B cell (primary cell): ENCODE data around the gene HPS1. TPM values are rescaled to one million over a fixed set of nuclear protein-coding genes. Genes with fewer than 3 reads are reported as not detected.

Experiments used
- ATAC-seq: fragments of 200-7000 bp; cut with Tn5 transposase; one replicate; pipeline ENCODE4 v1.10.0; 2021; ENCODE audit warnings: low read depth, mild to moderate bottlenecking, moderate number of reproducible peaks, moderate library complexity
- CTCF ChIA-PET: fragments of 350-600 bp; sonication (Branson Sonifier 250); formaldehyde crosslinking; loops from one replicate; lab custom pipeline; 2021; ENCODE audit warnings: antibody characterized with exemption, inconsistent platforms; lab: Charles Lee
- POLR2A ChIA-PET: fragments of 350-600 bp; sonication (Branson Sonifier 250); formaldehyde crosslinking; loops from one replicate; lab custom pipeline; 2021; ENCODE audit warnings: antibody characterized with exemption; lab: Charles Lee
- DNase-seq: peaks from one replicate; pipeline ENCODE4 v3.0.0; 2013
- H2AFZ ChIP-seq: 2 replicates; pipeline ENCODE4 v1.6.1; 2012; ENCODE audit warnings: mild to moderate bottlenecking, low read depth, low read length; ENCODE audit not compliant: insufficient read depth, poor library complexity, severe bottlenecking
- H3K27ac ChIP-seq, 2 donors: 1 replicate in 1 of 2; 2 replicates in 1 of 2; pipeline ENCODE4 v1.5.1; 2012 to 2013; ENCODE audit warnings: low read length in 2 of 2, mild to moderate bottlenecking in 2 of 2, moderate library complexity in 1 of 2
- H3K27me3 ChIP-seq, 4 experiments: fragments of 200-600 bp in 1 of 4; sonication (generic) in 1 of 4; replicated peaks in 1 of 4; 1 replicate in 2 of 4; 2 replicates in 2 of 4; pipeline versions ENCODE4 v1.6.1 to v1.7.0; 2013 to 2016; ENCODE audit warnings: low read length in 3 of 4, mild to moderate bottlenecking in 2 of 4, mixed read lengths in 1 of 4, moderate library complexity in 1 of 4; ENCODE audit not compliant: insufficient read depth in 4 of 4, control insufficient read depth in 3 of 4; ENCODE audit errors: control extremely low read depth in 1 of 4
- H3K36me3 ChIP-seq, 2 experiments: replicated peaks in 1 of 2; 1 replicate in 1 of 2; 2 replicates in 1 of 2; pipeline versions ENCODE4 v1.6.1 to v1.7.1; 2013; ENCODE audit warnings: low read length in 1 of 2; ENCODE audit not compliant: insufficient read depth in 2 of 2, control insufficient read depth in 1 of 2; ENCODE audit errors: control extremely low read depth in 1 of 2, extremely low read depth in 1 of 2
- H3K4me1 ChIP-seq, 2 donors: fragments of 200-600 bp in 1 of 2; sonication (generic) in 1 of 2; 1 replicate in 1 of 2; 2 replicates in 1 of 2; pipeline versions ENCODE4 v1.5.1 to v1.6.1; 2013 to 2017; ENCODE audit warnings: low read length in 2 of 2; ENCODE audit not compliant: control insufficient read depth in 2 of 2, insufficient read depth in 2 of 2
- H3K4me2 ChIP-seq: replicated peaks from 2 replicates; pipeline ENCODE3; 2012; ENCODE audit warnings: mild to moderate bottlenecking, low read depth, low read length; ENCODE audit not compliant: poor library complexity, severe bottlenecking
- H3K4me3 ChIP-seq, 5 experiments: fragments of 200-600 bp in 1 of 5; sonication (generic) in 1 of 5; 1 replicate in 3 of 5; 2 replicates in 2 of 5; pipeline versions ENCODE4 v1.5.1 to v1.7.0; 2011 to 2016; ENCODE audit warnings: low read length in 4 of 5, mild to moderate bottlenecking in 4 of 5, low read depth in 2 of 5, control low read depth in 1 of 5, moderate library complexity in 1 of 5; ENCODE audit not compliant: insufficient read depth in 1 of 5; ENCODE audit errors: control extremely low read depth in 1 of 5, extremely low read depth in 1 of 5
- H3K79me2 ChIP-seq: fragments of 200-600 bp; sonication (generic); one replicate; pipeline ENCODE4 v1.6.0; 2016; ENCODE audit warnings: low read length; ENCODE audit not compliant: control insufficient read depth, insufficient read depth
- H3K9ac ChIP-seq: fragments of 200-600 bp; sonication (generic); 2 replicates; pipeline ENCODE4 v1.6.1; 2017; ENCODE audit warnings: mild to moderate bottlenecking, low read length, moderate library complexity
- H3K9me3 ChIP-seq, 3 donors: one replicate each; pipeline versions ENCODE4 v1.6.1 to v1.7.1; 2013; ENCODE audit warnings: low read length in 2 of 3; ENCODE audit not compliant: control insufficient read depth in 2 of 3, insufficient read depth in 1 of 3; ENCODE audit errors: control extremely low read depth in 1 of 3
- H4K20me1 ChIP-seq: 2 replicates; pipeline ENCODE4 v1.6.0; 2012; ENCODE audit warnings: mild to moderate bottlenecking, low read length; ENCODE audit not compliant: insufficient read depth, control insufficient read depth, poor library complexity, severe bottlenecking
- H3K27ac Mint-ChIP-seq: one replicate; pipeline ENCODE4 v1.8.0; 2021; ENCODE audit warnings: mixed read lengths
- H3K27me3 Mint-ChIP-seq: one replicate; pipeline ENCODE4 v1.8.0; 2021; ENCODE audit warnings: mixed read lengths
- H3K4me1 Mint-ChIP-seq: one replicate; pipeline ENCODE4 v1.8.0; 2021; ENCODE audit warnings: mixed read lengths
- H3K4me3 Mint-ChIP-seq: one replicate; pipeline ENCODE4 v1.8.0; 2021; ENCODE audit warnings: mixed read lengths
- H3K9me3 Mint-ChIP-seq: one replicate; pipeline ENCODE4 v1.8.0; 2022; ENCODE audit warnings: mixed read lengths; ENCODE audit not compliant: insufficient read depth
- EZH2 ChIP-seq: IDR thresholded peaks from 2 replicates; pipeline ENCODE4 v1.6.1; 2012; ENCODE audit warnings: borderline replicate concordance, low read depth, mild to moderate bottlenecking, moderate library complexity, low read length; ENCODE audit not compliant: insufficient read depth, poor library complexity, severe bottlenecking
- WGBS: methylation state at CpG from one replicate; pipeline ENCODE4 v1.1.5; 2013; ENCODE audit warnings: missing lambda C conversion rate; ENCODE audit not compliant: insufficient coverage; 5-methylcytosine and 5-hydroxymethylcytosine counted together
- intact Hi-C: fragments of 100-400 bp; cut with micrococcal nuclease; formaldehyde crosslinking; loops from one replicate; pipeline ENCODE4 v1.10.0; 2022
- polyA plus RNA-seq: library from polyadenylated mRNA; depleted of rRNA; stranded (reverse); fragments of >200 nt; gene quantifications from 2 replicates; pipeline ENCODE4 v1.2.3, GENCODE V29; 2012
- total RNA-seq, 2 donors: library from RNA; stranded (reverse); fragments of 120-200 nt in 1 of 2; gene quantifications; 1 replicate in 1 of 2; 2 replicates in 1 of 2; pipeline versions ENCODE4 v1.2.3 to v1.2.4, GENCODE V29; 2013 to 2022
- TF ChIP-seq, protein P1 (sequence below): fragments of 200-600 bp; IDR thresholded peaks from one replicate; pipeline ENCODE4 v1.8.0; 2022; ENCODE audit warnings: antibody characterized with exemption, mild to moderate bottlenecking

The HPS1 gene
- total and polyA plus RNA-seq, 2 donors (not counting 1 experiment from before 2014, with no cell fraction given) = 125 to 196 TPM

GRCh38 chr10:98391065-98391464 lies 55.7 kb downstream of the HPS1 start:
- Histone ChIP-seq H4K20me1 (no peaks in the 10 kb centered on the region), H2AFZ (no peak overlapping the region), H3K27ac (no peak overlapping the region), H3K36me3 (no peaks in the 10 kb centered on the region), H3K9ac (no peak overlapping the region), H3K4me3 (no peak overlapping the region), H3K9me3 (no peaks in the 10 kb centered on the region), H3K79me2 (no peaks in the 10 kb centered on the region), H3K4me2 (peak overlapping the region; percentile 41), H3K4me1 (peaks cover 6 to 13% of the 10 kb centered on the region in 2 donors), H3K27me3 (no peaks in the 10 kb centered on the region)
- intact Hi-C loops = no loop called here
- peaks cover 15% of the 10 kb centered on the region for H3K4me1 Mint-ChIP-seq
- no peaks in the 10 kb centered on the region for H3K27me3 Mint-ChIP-seq
- 51% methylated on average over 5 of the region's 7 CpGs for WGBS
- H3K4me3 Mint-ChIP-seq = no peak overlapping the region
- H3K27ac Mint-ChIP-seq = no peak overlapping the region
- no peak for DNase-seq
- no peaks in the 10 kb centered on the region for H3K9me3 Mint-ChIP-seq
- TF ChIP-seq, protein P1, sequence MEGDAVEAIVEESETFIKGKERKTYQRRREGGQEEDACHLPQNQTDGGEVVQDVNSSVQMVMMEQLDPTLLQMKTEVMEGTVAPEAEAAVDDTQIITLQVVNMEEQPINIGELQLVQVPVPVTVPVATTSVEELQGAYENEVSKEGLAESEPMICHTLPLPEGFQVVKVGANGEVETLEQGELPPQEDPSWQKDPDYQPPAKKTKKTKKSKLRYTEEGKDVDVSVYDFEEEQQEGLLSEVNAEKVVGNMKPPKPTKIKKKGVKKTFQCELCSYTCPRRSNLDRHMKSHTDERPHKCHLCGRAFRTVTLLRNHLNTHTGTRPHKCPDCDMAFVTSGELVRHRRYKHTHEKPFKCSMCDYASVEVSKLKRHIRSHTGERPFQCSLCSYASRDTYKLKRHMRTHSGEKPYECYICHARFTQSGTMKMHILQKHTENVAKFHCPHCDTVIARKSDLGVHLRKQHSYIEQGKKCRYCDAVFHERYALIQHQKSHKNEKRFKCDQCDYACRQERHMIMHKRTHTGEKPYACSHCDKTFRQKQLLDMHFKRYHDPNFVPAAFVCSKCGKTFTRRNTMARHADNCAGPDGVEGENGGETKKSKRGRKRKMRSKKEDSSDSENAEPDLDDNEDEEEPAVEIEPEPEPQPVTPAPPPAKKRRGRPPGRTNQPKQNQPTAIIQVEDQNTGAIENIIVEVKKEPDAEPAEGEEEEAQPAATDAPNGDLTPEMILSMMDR = no peak
- TF ChIP-seq EZH2 = no peak
- ChIA-PET CTCF (no interaction called here), POLR2A (no interaction called here)
- no peak for ATAC-seq

DNA sequence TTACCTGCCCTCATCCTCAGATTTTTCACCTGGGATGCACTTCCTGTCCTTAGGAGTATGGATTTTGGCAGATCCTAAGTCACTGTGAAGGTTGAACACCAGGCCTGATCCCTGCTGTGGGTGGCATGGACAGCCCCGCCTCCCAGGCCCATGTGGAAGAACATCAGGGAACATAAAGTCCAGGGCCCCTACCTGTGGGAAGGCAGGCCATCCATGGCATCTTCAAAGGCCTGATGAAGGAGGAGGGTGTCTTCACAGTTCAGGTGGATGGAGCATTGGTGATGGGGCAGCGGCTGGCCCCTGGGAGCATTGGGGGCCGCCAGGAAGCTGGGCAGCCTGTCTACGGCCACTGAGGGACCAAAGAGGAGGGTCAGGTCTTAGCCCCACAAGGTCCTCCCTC lies 56.3 kb downstream of the HPS1 start:
- TF ChIP-seq, protein P1 = no peak
- no peak for TF ChIP-seq EZH2
- H3K9me3 Mint-ChIP-seq = no peaks in the 10 kb centered on the region
- no peaks in the 10 kb centered on the region for H3K79me2 ChIP-seq
- ChIA-PET POLR2A (no interaction called here), CTCF (no interaction called here)
- peaks cover 6 to 13% of the 10 kb centered on the region in 2 donors for H3K4me1 ChIP-seq
- no peak overlapping the region for H3K27ac ChIP-seq
- H3K4me2 ChIP-seq = no peak overlapping the region
- intact Hi-C loops = no loop called here
- no peaks in the 10 kb centered on the region for H3K36me3 ChIP-seq
- ATAC-seq (no peak), DNase-seq (no peak)
- 96% methylated on average over 4 of the region's 4 CpGs for WGBS
- no peak overlapping the region for H3K4me3 ChIP-seq
- H3K9me3 ChIP-seq = no peaks in the 10 kb centered on the region
- H3K4me3 Mint-ChIP-seq = no peak overlapping the region
- H3K27ac Mint-ChIP-seq = no peak overlapping the region
- H3K27me3 Mint-ChIP-seq = no peaks in the 10 kb centered on the region
- H4K20me1 ChIP-seq = no peaks in the 10 kb centered on the region
- H2AFZ ChIP-seq = no peak overlapping the region
- H3K4me1 Mint-ChIP-seq = peaks cover 15% of the 10 kb centered on the region
- no peak overlapping the region for H3K9ac ChIP-seq
- no peaks in the 10 kb centered on the region for H3K27me3 ChIP-seq
